ENCODE results near the gene SLC36A3.
A peak's percentile ranks its signal among the peaks of the same experiment; 100 is the strongest.

Gene SLC36A3

GRCh38 chr5:151303666-151304065, at the start of gene SLC36A3:
SLC36A3 (minus strand) TSS chr5:151303766; CDS start chr5:151303354, 412 bp downstream.
- no peaks in the 10 kb centered on the region for H3K36me3 ChIP-seq (ENCODE audit: control insufficient read depth in 2 of 2, insufficient read depth in 2 of 2, low read length in 2 of 2)
- H3K4me1 ChIP-seq (ENCODE audit: control insufficient read depth in 2 of 2, insufficient read depth in 2 of 2, low read length in 2 of 2): no peaks in the 10 kb centered on the region
- H3K27ac ChIP-seq (ENCODE audit: low read depth in 2 of 2, low read length in 2 of 2): no peak within 1 kb of the TSS

DNA sequence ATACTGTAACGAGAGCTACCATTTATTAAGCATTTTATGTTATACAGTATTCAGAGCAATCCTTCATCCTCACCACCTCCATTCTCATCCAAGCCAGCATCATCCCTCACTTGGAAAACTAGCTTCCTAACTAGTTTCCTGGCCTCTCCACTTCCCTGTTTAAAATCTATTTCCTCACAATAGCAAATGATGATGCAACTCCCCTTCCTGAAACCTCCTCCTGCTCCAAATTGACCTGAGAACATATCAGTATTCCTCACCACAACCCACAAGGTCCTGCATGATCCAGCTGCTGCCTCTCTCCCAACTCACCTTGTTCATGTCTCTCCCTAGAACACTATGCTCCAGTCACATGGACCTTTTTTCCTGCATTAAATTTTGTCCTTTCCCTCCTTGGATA, 48.1 kb upstream of the SLC36A3 start:
- Histone ChIP-seq H3K4me3 (ENCODE audit: low read length in 2 of 2) (no peak overlapping the region), H3K4me1 (ENCODE audit: control insufficient read depth in 2 of 2, insufficient read depth in 2 of 2, low read length in 2 of 2) (no peaks in the 10 kb centered on the region), H3K27ac (ENCODE audit: low read depth in 2 of 2, low read length in 2 of 2) (no peak overlapping the region), H3K27me3 (ENCODE audit: control insufficient read depth in 2 of 2, insufficient read depth in 2 of 2, low read length in 2 of 2) (no peaks in the 10 kb centered on the region), H3K36me3 (ENCODE audit: control insufficient read depth in 2 of 2, insufficient read depth in 2 of 2, low read length in 2 of 2) (no peaks in the 10 kb centered on the region), H3K9ac (ENCODE audit: low read depth in 1 of 2, low read length in 2 of 2) (no peak overlapping the region), H3K9me3 (ENCODE audit: control insufficient read depth in 2 of 2, low read length in 2 of 2) (no peaks in the 10 kb centered on the region)

More at GRCh38 chr5:151303666-151304065, at the start of gene SLC36A3:
- Histone ChIP-seq H3K4me3 (ENCODE audit: low read length in 2 of 2) (no peak within 1 kb of the TSS), H3K9me3 (ENCODE audit: control insufficient read depth in 2 of 2, low read length in 2 of 2) (no peaks in the 10 kb centered on the region), H3K27me3 (ENCODE audit: control insufficient read depth in 2 of 2, insufficient read depth in 2 of 2, low read length in 2 of 2) (no peaks in the 10 kb centered on the region), H3K9ac (ENCODE audit: low read depth in 1 of 2, low read length in 2 of 2) (peak within 1 kb of the TSS in 1 of 2 donors; percentile 24)

GRCh38 chr5:151348789-151349188, 45.2 kb upstream of the SLC36A3 start:
- Histone ChIP-seq H3K9me3 (ENCODE audit: control insufficient read depth in 2 of 2, low read length in 2 of 2) (no peaks in the 10 kb centered on the region), H3K4me1 (ENCODE audit: control insufficient read depth in 2 of 2, insufficient read depth in 2 of 2, low read length in 2 of 2) (no peaks in the 10 kb centered on the region), H3K27ac (ENCODE audit: low read depth in 2 of 2, low read length in 2 of 2) (no peak overlapping the region), H3K27me3 (ENCODE audit: control insufficient read depth in 2 of 2, insufficient read depth in 2 of 2, low read length in 2 of 2) (peaks cover 0 to 3% of the 10 kb centered on the region in 2 donors), H3K36me3 (ENCODE audit: control insufficient read depth in 2 of 2, insufficient read depth in 2 of 2, low read length in 2 of 2) (no peaks in the 10 kb centered on the region), H3K4me3 (ENCODE audit: low read length in 2 of 2) (no peak overlapping the region), H3K9ac (ENCODE audit: low read depth in 1 of 2, low read length in 2 of 2) (no peak overlapping the region)

DNA sequence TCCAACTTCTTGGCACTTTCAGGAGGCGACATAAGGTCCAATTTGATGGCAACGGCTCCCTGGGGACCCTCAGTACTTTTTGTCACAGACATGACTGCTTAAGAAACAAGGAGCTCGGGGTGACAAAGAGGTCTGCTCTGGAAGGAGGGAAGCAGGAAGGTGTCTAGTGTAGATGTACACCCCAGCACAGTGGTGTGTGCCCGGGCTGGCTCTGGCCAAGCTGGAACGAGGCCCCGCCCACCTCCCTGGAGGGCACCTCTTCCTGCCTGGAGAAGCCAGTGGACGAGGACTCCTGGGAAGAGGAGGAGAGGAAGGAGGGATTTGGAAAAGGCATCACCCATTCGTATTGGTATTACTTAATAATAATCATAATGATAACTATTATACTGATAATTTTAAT, 43.8 kb upstream of the SLC36A3 start, which contains the start of gene SLC36A2:
TSS of gene SLC36A2 (minus strand) at position 191 of the 400 bp plus-strand sequence. CDS start at position 92, 99 bp downstream.
- no peaks in the 10 kb centered on the region for H3K9me3 ChIP-seq (ENCODE audit: control insufficient read depth in 2 of 2, low read length in 2 of 2)
- H3K27ac ChIP-seq (ENCODE audit: low read depth in 2 of 2, low read length in 2 of 2): no peak within 1 kb of the TSS
- H3K4me1 ChIP-seq (ENCODE audit: control insufficient read depth in 2 of 2, insufficient read depth in 2 of 2, low read length in 2 of 2): no peaks in the 10 kb centered on the region
- no peak within 1 kb of the TSS for H3K4me3 ChIP-seq (ENCODE audit: low read length in 2 of 2)
- H3K36me3 ChIP-seq (ENCODE audit: control insufficient read depth in 2 of 2, insufficient read depth in 2 of 2, low read length in 2 of 2): no peaks in the 10 kb centered on the region
- no peak within 1 kb of the TSS for H3K9ac ChIP-seq (ENCODE audit: low read depth in 1 of 2, low read length in 2 of 2)
- peaks cover 3% of the 10 kb centered on the region in 2 donors for H3K27me3 ChIP-seq (ENCODE audit: control insufficient read depth in 2 of 2, insufficient read depth in 2 of 2, low read length in 2 of 2)

- Histone ChIP-seq H3K36me3 (ENCODE audit: control insufficient read depth in 2 of 2, insufficient read depth in 2 of 2, low read length in 2 of 2) (no peaks in the 10 kb centered on the region), H3K4me3 (ENCODE audit: low read length in 2 of 2) (no peak overlapping the region), H3K27me3 (ENCODE audit: control insufficient read depth in 2 of 2, insufficient read depth in 2 of 2, low read length in 2 of 2) (peaks cover 3 to 7% of the 10 kb centered on the region in 2 donors), H3K27ac (ENCODE audit: low read depth in 2 of 2, low read length in 2 of 2) (no peak overlapping the region), H3K9ac (ENCODE audit: low read depth in 1 of 2, low read length in 2 of 2) (no peak overlapping the region), H3K4me1 (ENCODE audit: control insufficient read depth in 2 of 2, insufficient read depth in 2 of 2, low read length in 2 of 2) (no peaks in the 10 kb centered on the region), H3K9me3 (ENCODE audit: control insufficient read depth in 2 of 2, low read length in 2 of 2) (no peaks in the 10 kb centered on the region)
Measured at GRCh38 chr5:151345808-151346478, 42.4 kb upstream of the SLC36A3 start.

DNA sequence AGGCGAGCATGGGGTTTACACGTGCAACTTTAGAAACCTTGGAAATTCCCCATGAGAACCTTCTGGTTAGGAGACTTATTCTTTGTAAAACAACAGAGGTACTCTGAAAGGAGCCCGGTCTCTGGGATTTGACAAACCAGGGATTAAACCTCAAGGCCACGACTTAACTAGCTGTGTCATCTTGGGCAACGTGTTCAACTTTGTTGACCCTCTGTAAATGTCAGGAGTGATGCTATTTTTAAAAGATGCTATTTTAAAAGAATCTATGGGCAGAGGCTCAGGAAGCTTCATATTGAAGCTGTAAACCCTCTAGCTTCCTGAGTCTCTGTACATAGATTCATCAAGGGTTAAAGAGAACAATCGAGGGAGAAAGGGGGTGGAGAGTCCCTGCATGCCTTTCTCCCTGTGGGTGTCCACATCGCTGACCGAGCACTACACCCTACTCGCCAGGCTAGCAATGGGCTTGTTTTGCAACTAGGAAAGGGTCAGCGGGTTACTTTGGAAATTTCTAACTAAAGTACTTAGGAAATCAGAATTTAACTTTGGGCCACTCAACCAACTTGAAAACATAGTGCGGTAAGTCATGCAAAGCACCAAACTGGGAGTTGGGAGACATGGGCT, 41.7 kb upstream of the SLC36A3 start:
- no peak overlapping the region for H3K27ac ChIP-seq (ENCODE audit: low read depth in 2 of 2, low read length in 2 of 2)

DNA sequence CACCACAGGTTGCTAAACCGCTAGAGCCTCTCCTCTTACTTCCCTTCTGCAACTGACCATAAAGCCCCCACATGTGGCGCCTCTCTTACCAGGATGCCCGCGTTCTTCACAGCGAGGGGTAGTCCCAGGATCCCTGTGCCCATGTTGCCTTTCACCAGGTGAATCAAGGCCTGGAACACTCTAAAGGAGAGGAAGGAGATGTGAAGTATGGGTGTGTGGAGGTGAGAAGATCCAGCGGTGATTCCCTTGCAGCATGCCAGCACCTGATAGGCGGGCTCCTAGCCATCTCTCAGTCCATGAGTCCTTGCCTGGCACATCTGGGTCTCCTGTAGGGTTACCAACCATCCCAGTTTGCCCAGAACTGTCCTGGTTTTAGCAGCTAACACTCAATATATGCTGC, 40.5 kb upstream of the SLC36A3 start:
- H3K36me3 ChIP-seq (ENCODE audit: control insufficient read depth in 2 of 2, insufficient read depth in 2 of 2, low read length in 2 of 2): no peaks in the 10 kb centered on the region
- no peaks in the 10 kb centered on the region for H3K9me3 ChIP-seq (ENCODE audit: control insufficient read depth in 2 of 2, low read length in 2 of 2)
- H3K27me3 ChIP-seq (ENCODE audit: control insufficient read depth in 2 of 2, insufficient read depth in 2 of 2, low read length in 2 of 2): peaks cover 3 to 7% of the 10 kb centered on the region in 2 donors
- no peak overlapping the region for H3K27ac ChIP-seq (ENCODE audit: low read depth in 2 of 2, low read length in 2 of 2)
- H3K4me1 ChIP-seq (ENCODE audit: control insufficient read depth in 2 of 2, insufficient read depth in 2 of 2, low read length in 2 of 2): no peaks in the 10 kb centered on the region
- no peak overlapping the region for H3K4me3 ChIP-seq (ENCODE audit: low read length in 2 of 2)
- no peak overlapping the region for H3K9ac ChIP-seq (ENCODE audit: low read depth in 1 of 2, low read length in 2 of 2)

More for the DNA sequence above, 41.7 kb upstream of the SLC36A3 start:
- Histone ChIP-seq H3K36me3 (ENCODE audit: control insufficient read depth in 2 of 2, insufficient read depth in 2 of 2, low read length in 2 of 2) (no peaks in the 10 kb centered on the region), H3K9me3 (ENCODE audit: control insufficient read depth in 2 of 2, low read length in 2 of 2) (no peaks in the 10 kb centered on the region), H3K4me1 (ENCODE audit: control insufficient read depth in 2 of 2, insufficient read depth in 2 of 2, low read length in 2 of 2) (no peaks in the 10 kb centered on the region), H3K9ac (ENCODE audit: low read depth in 1 of 2, low read length in 2 of 2) (no peak overlapping the region), H3K4me3 (ENCODE audit: low read length in 2 of 2) (no peak overlapping the region), H3K27me3 (ENCODE audit: control insufficient read depth in 2 of 2, insufficient read depth in 2 of 2, low read length in 2 of 2) (peaks cover 3 to 7% of the 10 kb centered on the region in 2 donors)

DNA sequence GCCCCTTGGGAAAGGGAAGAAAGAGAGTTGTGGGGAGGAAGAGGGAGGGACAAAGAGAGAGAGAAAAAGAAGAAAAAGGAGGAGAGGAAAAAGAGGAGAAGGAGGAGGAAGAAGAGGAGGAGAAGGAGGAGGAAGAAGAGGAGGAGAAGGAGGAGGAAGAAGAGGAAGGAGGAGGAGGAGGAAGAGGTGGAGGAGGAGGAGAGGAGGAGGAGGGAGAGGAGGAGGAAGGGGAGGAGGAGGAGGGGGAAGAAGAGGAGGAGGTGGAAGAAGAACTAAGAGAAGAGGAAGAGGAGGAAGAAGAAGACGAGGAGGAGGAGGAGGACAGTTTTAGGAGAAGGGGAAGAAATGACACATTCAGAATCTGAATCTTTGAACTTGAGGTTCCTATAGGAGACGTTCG, 36.4 kb upstream of the SLC36A3 start:
- H3K4me1 ChIP-seq (ENCODE audit: control insufficient read depth in 2 of 2, insufficient read depth in 2 of 2, low read length in 2 of 2): no peaks in the 10 kb centered on the region
- H3K27me3 ChIP-seq (ENCODE audit: control insufficient read depth in 2 of 2, insufficient read depth in 2 of 2, low read length in 2 of 2): peaks cover 3 to 4% of the 10 kb centered on the region in 2 donors

GRCh38 chr5:151338734-151339133, 35.2 kb upstream of the SLC36A3 start:
- Histone ChIP-seq H3K36me3 (ENCODE audit: control insufficient read depth in 2 of 2, insufficient read depth in 2 of 2, low read length in 2 of 2) (no peaks in the 10 kb centered on the region), H3K9ac (ENCODE audit: low read depth in 1 of 2, low read length in 2 of 2) (no peak overlapping the region), H3K4me1 (ENCODE audit: control insufficient read depth in 2 of 2, insufficient read depth in 2 of 2, low read length in 2 of 2) (no peaks in the 10 kb centered on the region), H3K9me3 (ENCODE audit: control insufficient read depth in 2 of 2, low read length in 2 of 2) (no peaks in the 10 kb centered on the region), H3K27me3 (ENCODE audit: control insufficient read depth in 2 of 2, insufficient read depth in 2 of 2, low read length in 2 of 2) (peaks cover 3 to 4% of the 10 kb centered on the region in 2 donors), H3K27ac (ENCODE audit: low read depth in 2 of 2, low read length in 2 of 2) (no peak overlapping the region), H3K4me3 (ENCODE audit: low read length in 2 of 2) (no peak overlapping the region)

More for the DNA sequence above, 36.4 kb upstream of the SLC36A3 start:
- Histone ChIP-seq H3K36me3 (ENCODE audit: control insufficient read depth in 2 of 2, insufficient read depth in 2 of 2, low read length in 2 of 2) (no peaks in the 10 kb centered on the region), H3K4me3 (ENCODE audit: low read length in 2 of 2) (no peak overlapping the region), H3K27ac (ENCODE audit: low read depth in 2 of 2, low read length in 2 of 2) (no peak overlapping the region), H3K9ac (ENCODE audit: low read depth in 1 of 2, low read length in 2 of 2) (no peak overlapping the region), H3K9me3 (ENCODE audit: control insufficient read depth in 2 of 2, low read length in 2 of 2) (no peaks in the 10 kb centered on the region)

DNA sequence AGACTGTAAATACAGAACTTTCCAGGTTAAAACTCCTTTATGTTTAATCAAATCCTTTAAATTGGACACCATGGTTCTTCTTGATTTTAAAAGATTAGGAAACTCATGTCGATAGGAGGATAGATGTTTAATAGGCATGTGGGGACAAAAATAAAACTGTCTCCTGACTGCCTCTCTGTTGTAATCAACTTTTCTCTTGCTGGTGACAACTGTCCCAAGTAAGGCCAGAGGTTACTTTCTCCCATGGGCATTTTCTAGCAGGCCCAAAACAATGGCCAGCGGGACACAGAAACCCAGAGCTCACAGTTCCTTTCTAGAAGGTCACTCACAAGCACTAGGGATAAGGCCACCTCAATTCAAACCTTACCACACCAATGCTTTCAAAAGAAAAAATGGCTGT, 29.3 kb upstream of the SLC36A3 start:
- no peaks in the 10 kb centered on the region for H3K36me3 ChIP-seq (ENCODE audit: control insufficient read depth in 2 of 2, insufficient read depth in 2 of 2, low read length in 2 of 2)
- H3K27me3 ChIP-seq (ENCODE audit: control insufficient read depth in 2 of 2, insufficient read depth in 2 of 2, low read length in 2 of 2): no peaks in the 10 kb centered on the region
- no peaks in the 10 kb centered on the region for H3K4me1 ChIP-seq (ENCODE audit: control insufficient read depth in 2 of 2, insufficient read depth in 2 of 2, low read length in 2 of 2)
- H3K9me3 ChIP-seq (ENCODE audit: control insufficient read depth in 2 of 2, low read length in 2 of 2): no peaks in the 10 kb centered on the region
- no peak overlapping the region for H3K9ac ChIP-seq (ENCODE audit: low read depth in 1 of 2, low read length in 2 of 2)
- no peak overlapping the region for H3K4me3 ChIP-seq (ENCODE audit: low read length in 2 of 2)
- no peak overlapping the region for H3K27ac ChIP-seq (ENCODE audit: low read depth in 2 of 2, low read length in 2 of 2)
